ENCODE data around the gene ZNF385D. TPM values are rescaled to one million over a fixed set of nuclear protein-coding genes. Genes with fewer than 3 reads are reported as not detected.

Gene ZNF385D
- total RNA-seq, 1 donor from 2014 or later = 1.2 TPM

GRCh38 chr3:21411058-21411457 is 340.0 kb downstream of the ZNF385D start:
- H3K36me3 Mint-ChIP-seq (ENCODE audit: low read depth) = no peaks in the 10 kb centered on the region
- no peak overlapping the region for H3K27ac Mint-ChIP-seq (ENCODE audit: unreplicated experiment)
- no peak for DNase-seq (ENCODE audit: low spot score)
- H3K9me3 Mint-ChIP-seq (ENCODE audit: low read depth) = peaks cover 4% of the 10 kb centered on the region
- TF ChIP-seq CTCF (IDR thresholded peaks at IDR 0.05) = no peak
- no peaks in the 10 kb centered on the region for H3K27me3 Mint-ChIP-seq (ENCODE audit: low read depth)
- H3K4me3 Mint-ChIP-seq (ENCODE audit: unreplicated experiment) = no peak overlapping the region
- no peaks in the 10 kb centered on the region for H3K4me1 Mint-ChIP-seq (ENCODE audit: low read depth)

GRCh38 chr3:21409401-21409800 is 341.6 kb downstream of the ZNF385D start:
- Mint-ChIP-seq H3K27ac (ENCODE audit: unreplicated experiment) (no peak overlapping the region), H3K4me1 (ENCODE audit: low read depth) (no peaks in the 10 kb centered on the region), H3K9me3 (ENCODE audit: low read depth) (peaks cover 10% of the 10 kb centered on the region), H3K27me3 (ENCODE audit: low read depth) (no peaks in the 10 kb centered on the region), H3K4me3 (ENCODE audit: unreplicated experiment) (no peak overlapping the region), H3K36me3 (ENCODE audit: low read depth) (no peaks in the 10 kb centered on the region)
- TF ChIP-seq CTCF (IDR thresholded peaks at IDR 0.05) = no peak
- no peak for DNase-seq (ENCODE audit: low spot score)

- no peaks in the 10 kb centered on the region for H3K27me3 Mint-ChIP-seq (ENCODE audit: low read depth)
- no peak for DNase-seq (ENCODE audit: low spot score)
- no peaks in the 10 kb centered on the region for H3K4me1 Mint-ChIP-seq (ENCODE audit: low read depth)
- no peaks in the 10 kb centered on the region for H3K36me3 Mint-ChIP-seq (ENCODE audit: low read depth)
- H3K27ac Mint-ChIP-seq (ENCODE audit: unreplicated experiment) = no peak overlapping the region
- no peak for TF ChIP-seq CTCF (IDR thresholded peaks at IDR 0.05)
- H3K4me3 Mint-ChIP-seq (ENCODE audit: unreplicated experiment) = no peak overlapping the region
- H3K9me3 Mint-ChIP-seq (ENCODE audit: low read depth) = peaks cover 20% of the 10 kb centered on the region
These were observed 343.3 kb downstream of the ZNF385D start for GRCh38 chr3:21407743-21408142.

GRCh38 chr3:21405671-21406667 is 345.0 kb downstream of the ZNF385D start:
- H3K27me3 Mint-ChIP-seq (ENCODE audit: low read depth) = no peaks in the 10 kb centered on the region
- no peak for DNase-seq (ENCODE audit: low spot score)
- H3K4me1 Mint-ChIP-seq (ENCODE audit: low read depth) = no peaks in the 10 kb centered on the region
- H3K27ac Mint-ChIP-seq (ENCODE audit: unreplicated experiment) = no peak overlapping the region
- TF ChIP-seq CTCF (IDR thresholded peaks at IDR 0.05) = no peak
- peaks cover 22% of the 10 kb centered on the region for H3K9me3 Mint-ChIP-seq (ENCODE audit: low read depth)
- no peaks in the 10 kb centered on the region for H3K36me3 Mint-ChIP-seq (ENCODE audit: low read depth)
- H3K4me3 Mint-ChIP-seq (ENCODE audit: unreplicated experiment) = no peak overlapping the region

- H3K4me3 Mint-ChIP-seq (ENCODE audit: unreplicated experiment) = no peak overlapping the region
- peaks cover 1% of the 10 kb centered on the region for H3K36me3 Mint-ChIP-seq (ENCODE audit: low read depth)
- no peaks in the 10 kb centered on the region for H3K4me1 Mint-ChIP-seq (ENCODE audit: low read depth)
- no peak for TF ChIP-seq CTCF (IDR thresholded peaks at IDR 0.05)
- DNase-seq (ENCODE audit: low spot score) = no peak
- H3K9me3 Mint-ChIP-seq (ENCODE audit: low read depth) = peaks cover 11% of the 10 kb centered on the region
- no peaks in the 10 kb centered on the region for H3K27me3 Mint-ChIP-seq (ENCODE audit: low read depth)
- no peak overlapping the region for H3K27ac Mint-ChIP-seq (ENCODE audit: unreplicated experiment)
These were observed 352.5 kb downstream of the ZNF385D start for GRCh38 chr3:21398461-21398860.

Data from chondrocyte (in vitro differentiated cells).